ENCODE data around the gene HS6ST2.

The HS6ST2 gene

DNA sequence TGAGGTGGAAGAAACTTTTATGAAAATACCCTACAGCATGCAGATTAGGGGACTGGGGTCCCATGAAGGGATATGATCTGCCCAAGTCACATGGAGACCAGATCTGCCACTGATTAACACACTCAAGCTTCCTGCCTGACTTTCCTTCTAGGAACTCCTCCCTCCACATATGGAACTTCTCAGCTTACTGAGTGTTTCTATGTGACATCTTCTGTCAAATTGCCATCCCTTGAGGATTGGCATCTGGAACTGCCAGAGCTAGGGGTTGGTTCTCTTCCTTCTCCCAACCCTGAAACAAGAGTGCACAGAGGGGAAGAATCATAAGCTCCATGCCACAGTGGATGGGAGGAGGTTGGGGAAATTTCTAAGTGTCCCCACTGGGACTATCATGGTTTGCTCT is 319.0 kb downstream of the HS6ST2 start:
- TF ChIP-seq, protein P1, sequence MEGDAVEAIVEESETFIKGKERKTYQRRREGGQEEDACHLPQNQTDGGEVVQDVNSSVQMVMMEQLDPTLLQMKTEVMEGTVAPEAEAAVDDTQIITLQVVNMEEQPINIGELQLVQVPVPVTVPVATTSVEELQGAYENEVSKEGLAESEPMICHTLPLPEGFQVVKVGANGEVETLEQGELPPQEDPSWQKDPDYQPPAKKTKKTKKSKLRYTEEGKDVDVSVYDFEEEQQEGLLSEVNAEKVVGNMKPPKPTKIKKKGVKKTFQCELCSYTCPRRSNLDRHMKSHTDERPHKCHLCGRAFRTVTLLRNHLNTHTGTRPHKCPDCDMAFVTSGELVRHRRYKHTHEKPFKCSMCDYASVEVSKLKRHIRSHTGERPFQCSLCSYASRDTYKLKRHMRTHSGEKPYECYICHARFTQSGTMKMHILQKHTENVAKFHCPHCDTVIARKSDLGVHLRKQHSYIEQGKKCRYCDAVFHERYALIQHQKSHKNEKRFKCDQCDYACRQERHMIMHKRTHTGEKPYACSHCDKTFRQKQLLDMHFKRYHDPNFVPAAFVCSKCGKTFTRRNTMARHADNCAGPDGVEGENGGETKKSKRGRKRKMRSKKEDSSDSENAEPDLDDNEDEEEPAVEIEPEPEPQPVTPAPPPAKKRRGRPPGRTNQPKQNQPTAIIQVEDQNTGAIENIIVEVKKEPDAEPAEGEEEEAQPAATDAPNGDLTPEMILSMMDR (conservative IDR thresholded peaks at IDR 0.05), result no peak

DNA sequence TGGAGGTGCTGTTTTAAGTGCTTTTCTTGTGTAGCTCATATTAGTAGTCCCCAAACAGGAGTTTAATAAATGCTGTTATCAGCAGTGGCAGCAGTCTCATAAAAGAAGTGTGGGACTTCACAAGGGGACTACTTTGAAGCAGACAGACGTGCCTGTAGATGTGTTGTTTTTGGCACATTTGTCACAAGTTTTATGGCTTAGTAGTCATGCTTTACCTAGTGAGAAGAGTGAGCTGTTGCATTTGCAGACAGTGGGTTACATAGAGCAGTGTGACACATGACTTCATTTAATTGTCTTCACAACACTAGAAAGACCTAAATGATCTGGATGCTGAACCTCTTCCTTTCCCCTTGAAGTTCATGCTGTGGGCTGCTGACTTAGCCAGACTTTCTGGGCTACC is 320.1 kb downstream of the HS6ST2 start:
- H3K27ac ChIP-seq, result no peak overlapping the region
- TF ChIP-seq, protein P1 (conservative IDR thresholded peaks at IDR 0.05), result no peak

More for the DNA sequence above, 319.0 kb downstream of the HS6ST2 start:
- no peak overlapping the region for H3K27ac ChIP-seq

GRCh38 chrX:132636080-132636479 is 322.3 kb downstream of the HS6ST2 start:
- TF ChIP-seq, protein P1 (conservative IDR thresholded peaks at IDR 0.05), result peak; percentile 50
- H3K27ac ChIP-seq, result no peak overlapping the region

GRCh38 chrX:132634521-132634920 is 323.9 kb downstream of the HS6ST2 start:
- TF ChIP-seq, protein P1 (conservative IDR thresholded peaks at IDR 0.05), result no peak
- H3K27ac ChIP-seq, result no peak overlapping the region

GRCh38 chrX:132631579-132632232 is 326.7 kb downstream of the HS6ST2 start:
- no peak overlapping the region for H3K27ac ChIP-seq
- TF ChIP-seq, protein P1 (conservative IDR thresholded peaks at IDR 0.05), result peak; percentile 78

DNA sequence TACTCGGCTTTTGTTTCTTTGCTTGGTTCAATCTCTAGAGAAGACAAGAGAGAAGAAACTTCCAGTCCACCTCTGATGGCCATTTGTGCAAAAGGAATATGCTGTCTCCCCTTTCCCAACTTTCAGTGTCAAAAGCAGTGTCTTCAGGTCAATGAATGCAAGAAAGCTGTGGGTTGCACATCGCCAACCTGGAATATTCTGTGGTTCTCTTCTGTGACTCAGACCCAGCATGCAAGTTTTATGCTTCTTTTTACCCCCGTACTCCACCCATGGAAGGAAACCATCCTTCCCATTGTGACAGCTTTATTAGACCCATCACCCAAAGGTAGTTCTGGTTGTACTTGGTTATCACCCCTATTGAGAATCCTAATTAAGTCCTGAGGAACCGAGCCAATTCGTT is 334.0 kb downstream of the HS6ST2 start:
- no peak overlapping the region for H3K27ac ChIP-seq
- TF ChIP-seq, protein P1 (conservative IDR thresholded peaks at IDR 0.05), result no peak

GRCh38 chrX:132623942-132624341 is 334.5 kb downstream of the HS6ST2 start:
- H3K27ac ChIP-seq, result no peak overlapping the region
- TF ChIP-seq, protein P1 (conservative IDR thresholded peaks at IDR 0.05), result no peak
